HepG2 (cell line): Measurements from ENCODE around the gene CHCHD3. TPM values are rescaled to one million over a fixed set of nuclear protein-coding genes. Genes with fewer than 3 reads are reported as not detected.

Experiments used
- ATRX ChIP-seq: sonication (generic); formaldehyde crosslinking; IDR thresholded peaks from 2 replicates; pipeline ENCODE4 v1.4.0; 2020; ENCODE audit warnings: missing genetic modification reagents, borderline replicate concordance
- CREBL2 ChIP-seq: sonication (generic); formaldehyde crosslinking; IDR thresholded peaks from 2 replicates; pipeline ENCODE4 v1.8.1; 2023; ENCODE audit warnings: missing genetic modification reagents, mild to moderate bottlenecking, borderline replicate concordance
- FOXJ3 ChIP-seq: sonication (generic); formaldehyde crosslinking; IDR thresholded peaks from 2 replicates; pipeline ENCODE4 v1.4.0; 2020; ENCODE audit warnings: missing genetic modification reagents, mild to moderate bottlenecking, borderline replicate concordance
- KLF16 ChIP-seq, 2 experiments: sonication (generic) in 1 of 2; formaldehyde crosslinking in 1 of 2; IDR thresholded peaks; 2 replicates each; pipeline versions ENCODE4 v1.6.1 to v1.8.0; 2016 to 2023; ENCODE audit warnings: missing genetic modification reagents in 2 of 2, missing compliant biosample characterization in 1 of 2
- MXD3 ChIP-seq: IDR thresholded peaks from 2 replicates; pipeline ENCODE4 v1.6.1; 2016; ENCODE audit warnings: mild to moderate bottlenecking, missing biosample characterization, missing genetic modification reagents
- POLR2G ChIP-seq: fragments of 200-400 bp; formaldehyde crosslinking; IDR thresholded peaks from 2 replicates; pipeline ENCODE4 v1.6.1; 2018; ENCODE audit warnings: mild to moderate bottlenecking, low read depth, low read length, moderate library complexity
- PRDM15 ChIP-seq: sonication (generic); formaldehyde crosslinking; IDR thresholded peaks from 2 replicates; pipeline ENCODE4 v1.4.0; 2020; ENCODE audit warnings: missing genetic modification reagents
- SMC3 ChIP-seq: IDR thresholded peaks from 2 replicates; pipeline ENCODE4 v1.6.1; 2011; ENCODE audit warnings: low read length, improper control_type of control experiment
- SNAPC4 ChIP-seq: sonication (generic); formaldehyde crosslinking; IDR thresholded peaks from 2 replicates; pipeline ENCODE4 v1.4.0; 2020; ENCODE audit warnings: mild to moderate bottlenecking, missing genetic modification reagents
- SOX13 ChIP-seq, 3 experiments: fragments of 450-650 bp in 1 of 3; sonication (generic) in 1 of 3; formaldehyde crosslinking in 1 of 3; IDR thresholded peaks in 2 of 3; conservative IDR thresholded peaks in 1 of 3; 2 replicates each; pipeline versions ENCODE4 v1.5.0 to v1.6.1; 2016 to 2020; ENCODE audit warnings: antibody characterized with exemption in 1 of 3, mild to moderate bottlenecking in 1 of 3, missing compliant biosample characterization in 1 of 3, missing genetic modification reagents in 1 of 3, moderate library complexity in 1 of 3
- TRAFD1 ChIP-seq: sonication (generic); formaldehyde crosslinking; IDR thresholded peaks from 2 replicates; pipeline ENCODE4 v1.5.1; 2020; ENCODE audit warnings: missing genetic modification reagents, mild to moderate bottlenecking, borderline replicate concordance
- ZNF124 ChIP-seq: sonication (generic); formaldehyde crosslinking; IDR thresholded peaks from 2 replicates; pipeline ENCODE4 v1.4.0; 2020; ENCODE audit warnings: missing genetic modification reagents
- ZNF260 ChIP-seq: sonication (generic); formaldehyde crosslinking; IDR thresholded peaks from 2 replicates; pipeline ENCODE4 v1.4.0; 2020; ENCODE audit warnings: missing genetic modification reagents, low read depth, mild to moderate bottlenecking, borderline replicate concordance
- ZNF333 ChIP-seq: sonication (generic); formaldehyde crosslinking; IDR thresholded peaks from 2 replicates; pipeline ENCODE4 v1.4.0; 2020; ENCODE audit warnings: mild to moderate bottlenecking, missing genetic modification reagents, borderline replicate concordance
- ZNF33B ChIP-seq: sonication (generic); formaldehyde crosslinking; IDR thresholded peaks from 2 replicates; pipeline ENCODE4 v1.5.1; 2020; ENCODE audit warnings: mild to moderate bottlenecking, missing genetic modification reagents
- ZNF883 ChIP-seq: sonication (generic); formaldehyde crosslinking; IDR thresholded peaks from 2 replicates; pipeline ENCODE4 v1.5.1; 2020; ENCODE audit warnings: mild to moderate bottlenecking, missing genetic modification reagents; ENCODE audit errors: not compliant biosample characterization
- polyA plus RNA-seq, 8 experiments: library from polyadenylated mRNA; depleted of rRNA in 3 of 8; stranded (reverse) in 7 of 8; unstranded in 1 of 8; fragments of >200 nt; fragmentation: Illumina TruSeq in 4 of 8; extraction: Trizol in 4 of 8; gene quantifications; 2 replicates each; pipeline versions ENCODE4 v1.2.1 to v1.2.3, GENCODE V29; 2011 to 2016; ENCODE audit warnings: low read depth in 4 of 8, missing spikeins in 1 of 8, mixed read lengths in 1 of 8; ENCODE audit not compliant: insufficient read depth in 1 of 8
- total RNA-seq, 5 experiments: library from RNA; depleted of rRNA; stranded (reverse); fragments of >200 nt; fragmentation: Illumina TruSeq; extraction: Trizol; gene quantifications; 2 replicates each; pipeline ENCODE4 v1.2.3, GENCODE V29; 2016; ENCODE audit warnings: low read depth in 1 of 5

CHCHD3 gene
- total and polyA plus RNA-seq, 2 of the 13 experiments (the other 11 are each of a cell fraction or from before 2014, with no cell fraction given) = 32.7 to 86.8 TPM

GRCh38 chr7:133081599-133082389, at the start of gene CHCHD3 (continued):
- TF ChIP-seq PRDM15 (CRISPR knock-in tag) (no peak), ZNF260 (no peak), MXD3 (CRISPR knock-in tag) (peak; percentile 72; the same call in 1 of the 2 replicates), POLR2G (peak; percentile 81), SNAPC4 (CRISPR knock-in tag) (no peak), SMC3 (no peak), ZNF883 (CRISPR knock-in tag) (peak; percentile 75), KLF16 (CRISPR knock-in tag; IDR thresholded peaks at IDR 0.05) (peak in 1 of 2 experiments; percentile 69; a peak in 1 of 4 replicates), SOX13 (IDR thresholded peaks at IDR 0.05) (no peak), SOX13 (CRISPR knock-in tag; conservative IDR thresholded peaks at IDR 0.05 in 1 of 2, IDR thresholded peaks at IDR 0.05 in 1 of 2) (peak in 1 of 2 experiments; percentile 4; a peak in 1 of 4 replicates), CREBL2 (CRISPR knock-in tag) (no peak; the same call in 1 of the 2 replicates), FOXJ3 (CRISPR knock-in tag) (no peak), ATRX (CRISPR knock-in tag) (no peak), ZNF333 (CRISPR knock-in tag) (no peak), ZNF124 (no peak), TRAFD1 (no peak), ZNF33B (no peak)
